H1 (cell line): ENCODE measurements around the gene TRDMT1. TPM values are rescaled to one million over a fixed set of nuclear protein-coding genes. Genes with fewer than 3 reads are reported as not detected.

Experiments used
- CTCF ChIA-PET: fragments of 300-600 bp; sonication (Branson Sonifier 250); formaldehyde crosslinking; loops from one replicate; lab custom pipeline; 2021; ENCODE audit not compliant: partially characterized antibody; lab: Charles Lee
- POLR2A ChIA-PET: fragments of 300-600 bp; sonication (Branson Sonifier 250); formaldehyde crosslinking; loops from one replicate; lab custom pipeline; 2021; ENCODE audit warnings: inconsistent platforms; ENCODE audit not compliant: partially characterized antibody; lab: Charles Lee
- DNase-seq, 2 experiments: peaks; one replicate each; pipeline versions ENCODE4 v3.0.0 to v3.0.0-alpha.2; 2010 to 2022; ENCODE audit warnings: low spot score in 2 of 2, low read depth in 1 of 2, mixed read lengths in 1 of 2
- FAIRE-seq: peaks from 2 replicates; lab custom pipeline; 2011; peaks lifted over from hg19 to GRCh38; lab: Jason Lieb, UNC
- H2AFZ ChIP-seq: 2 replicates; pipeline ENCODE4 v1.8.1; 2012; ENCODE audit warnings: low read length, inconsistent platforms
- H2AK5ac ChIP-seq: 2 replicates; pipeline ENCODE4 v1.6.1; 2013; ENCODE audit warnings: low read depth, low read length
- H2BK120ac ChIP-seq: replicated peaks from 2 replicates; pipeline ENCODE3; 2013; ENCODE audit warnings: low read depth, low read length, inconsistent platforms
- H2BK12ac ChIP-seq: 2 replicates; pipeline ENCODE4 v1.6.1; 2013; ENCODE audit warnings: low read depth, low read length
- H2BK15ac ChIP-seq: 2 replicates; pipeline ENCODE4 v1.6.1; 2013; ENCODE audit warnings: low read length
- H2BK20ac ChIP-seq: 2 replicates; pipeline ENCODE4 v1.6.1; 2013; ENCODE audit warnings: low read length
- H2BK5ac ChIP-seq: 2 replicates; pipeline ENCODE4 v1.6.1; 2013; ENCODE audit warnings: low read depth, low read length
- H3K14ac ChIP-seq: 2 replicates; pipeline ENCODE4 v1.6.1; 2013; ENCODE audit warnings: inconsistent platforms; ENCODE audit not compliant: insufficient read length
- H3K18ac ChIP-seq: 2 replicates; pipeline ENCODE4 v1.6.1; 2013; ENCODE audit warnings: low read length; ENCODE audit errors: extremely low read depth
- H3K23ac ChIP-seq: 2 replicates; pipeline ENCODE4 v1.6.1; 2013; ENCODE audit warnings: inconsistent platforms; ENCODE audit not compliant: insufficient read length
- H3K23me2 ChIP-seq: 2 replicates; pipeline ENCODE4 v1.6.1; 2013; ENCODE audit warnings: low read depth, low read length
- H3K27ac ChIP-seq: 2 replicates; pipeline ENCODE4 v1.6.1; 2011; ENCODE audit warnings: low read depth, low read length, inconsistent platforms
- H3K27me3 ChIP-seq, 4 experiments: replicated peaks in 1 of 4; 1 replicate in 1 of 4; 2 replicates in 3 of 4; pipeline versions ENCODE4 v1.6.1 to v1.8.1; 2011 to 2013; ENCODE audit warnings: low read length in 3 of 4, mild to moderate bottlenecking in 3 of 4, inconsistent platforms in 2 of 4, mixed read lengths in 2 of 4, moderate library complexity in 1 of 4; ENCODE audit not compliant: control insufficient read depth in 3 of 4, insufficient read depth in 3 of 4; ENCODE audit errors: extremely low read depth in 1 of 4
- H3K36me3 ChIP-seq, 4 experiments: 2 replicates each; pipeline versions ENCODE4 v1.6.1 to v1.8.1; 2011 to 2013; ENCODE audit warnings: mild to moderate bottlenecking in 4 of 4, low read length in 3 of 4, moderate library complexity in 2 of 4, control low read depth in 1 of 4, inconsistent platforms in 1 of 4; ENCODE audit not compliant: insufficient read depth in 4 of 4, control insufficient read depth in 2 of 4
- H3K4ac ChIP-seq: replicated peaks from 2 replicates; pipeline ENCODE3; 2013; ENCODE audit warnings: low read length, low read depth, mixed read lengths, inconsistent platforms; ENCODE audit not compliant: insufficient read length
- H3K4me1 ChIP-seq, 4 experiments: replicated peaks in 1 of 4; 1 replicate in 1 of 4; 2 replicates in 3 of 4; pipeline versions ENCODE4 v1.6.1 to v1.8.1; 2011 to 2013; ENCODE audit warnings: low read length in 3 of 4, inconsistent platforms in 2 of 4, mixed read lengths in 1 of 4; ENCODE audit not compliant: insufficient read depth in 4 of 4, control insufficient read depth in 3 of 4
- H3K4me2 ChIP-seq, 2 experiments: 2 replicates each; pipeline versions ENCODE4 v1.6.1 to v1.8.1; 2011 to 2013; ENCODE audit warnings: low read depth in 2 of 2, low read length in 2 of 2, control low read depth in 1 of 2, inconsistent platforms in 1 of 2, mild to moderate bottlenecking in 1 of 2; ENCODE audit not compliant: insufficient read depth in 1 of 2
- H3K4me3 ChIP-seq, 4 experiments: fragments of 200-600, 300-600 bp in 1 of 4; sonication (generic), shearing (Covaris generic), sonication (Bioruptor Twin) in 1 of 4; 2 replicates each; pipeline versions ENCODE4 v1.5.1 to v1.8.1; 2011 to 2016; ENCODE audit warnings: low read length in 4 of 4, low read depth in 3 of 4, control low read depth in 2 of 4, inconsistent platforms in 2 of 4, mild to moderate bottlenecking in 2 of 4, mixed read lengths in 1 of 4, moderate library complexity in 1 of 4; ENCODE audit not compliant: insufficient read depth in 2 of 4; ENCODE audit errors: extremely low read depth in 1 of 4
- H3K56ac ChIP-seq: replicated peaks from 2 replicates; pipeline ENCODE3; 2013; ENCODE audit warnings: low read depth, mild to moderate bottlenecking, mixed read lengths, low read length, inconsistent platforms; ENCODE audit not compliant: insufficient read length
- H3K79me1 ChIP-seq: 2 replicates; pipeline ENCODE4 v1.6.1; 2013; ENCODE audit warnings: low read depth, low read length, control low read depth
- H3K79me2 ChIP-seq, 2 experiments: 2 replicates each; pipeline versions ENCODE4 v1.6.1 to v1.8.1; 2012 to 2013; ENCODE audit warnings: low read length in 2 of 2, mild to moderate bottlenecking in 2 of 2, inconsistent platforms in 1 of 2; ENCODE audit not compliant: insufficient read depth in 2 of 2, control insufficient read depth in 1 of 2
- H3K9ac ChIP-seq, 4 experiments: replicated peaks in 1 of 4; 1 replicate in 1 of 4; 2 replicates in 3 of 4; pipeline versions ENCODE4 v1.6.1 to v1.8.1; 2011 to 2013; ENCODE audit warnings: low read depth in 3 of 4, low read length in 3 of 4, control low read depth in 2 of 4, mild to moderate bottlenecking in 2 of 4, moderate library complexity in 2 of 4, inconsistent platforms in 1 of 4; ENCODE audit errors: extremely low read depth in 1 of 4
- H3K9me3 ChIP-seq, 2 experiments: 2 replicates each; pipeline versions ENCODE4 v1.6.1 to v1.8.1; 2012 to 2013; ENCODE audit warnings: mild to moderate bottlenecking in 2 of 2, moderate library complexity in 2 of 2, control low read depth in 1 of 2, inconsistent platforms in 1 of 2, low read depth in 1 of 2, low read length in 1 of 2, mixed read lengths in 1 of 2; ENCODE audit not compliant: insufficient read depth in 2 of 2
- H4K20me1 ChIP-seq, 2 experiments: replicated peaks in 1 of 2; 2 replicates each; pipeline versions ENCODE3 to v1.8.1; 2011 to 2013; ENCODE audit warnings: inconsistent platforms in 2 of 2, low read length in 2 of 2, mild to moderate bottlenecking in 1 of 2; ENCODE audit not compliant: insufficient read depth in 2 of 2, control insufficient read depth in 1 of 2
- H4K5ac ChIP-seq: 2 replicates; pipeline ENCODE4 v1.6.1; 2013; ENCODE audit warnings: low read length, low read depth, mixed read lengths, inconsistent platforms; ENCODE audit not compliant: insufficient read length
- H4K8ac ChIP-seq: 2 replicates; pipeline ENCODE4 v1.8.0; 2013; ENCODE audit warnings: mild to moderate bottlenecking, moderate library complexity, low read length, inconsistent platforms; ENCODE audit not compliant: insufficient read depth; ENCODE audit errors: extremely low read depth
- H4K91ac ChIP-seq: replicated peaks from 2 replicates; pipeline ENCODE3; 2013; ENCODE audit warnings: low read length, mixed read lengths, inconsistent platforms; ENCODE audit not compliant: insufficient read length
- CEBPB ChIP-seq: IDR thresholded peaks from 2 replicates; pipeline ENCODE4 v1.6.1; 2012; ENCODE audit warnings: low read depth, low read length
- CHD2 ChIP-seq: IDR thresholded peaks from 2 replicates; pipeline ENCODE4 v1.6.1; 2012; ENCODE audit warnings: low read length, improper control_type of control experiment
- CTBP2 ChIP-seq: IDR thresholded peaks from 2 replicates; pipeline ENCODE4 v1.7.0; 2011; ENCODE audit warnings: borderline replicate concordance, mild to moderate bottlenecking, moderate library complexity, mixed read lengths, low read length; ENCODE audit not compliant: insufficient read depth, insufficient read length
- EZH2 ChIP-seq: fragments of 200-600 bp; sonication (generic); IDR thresholded peaks from 2 replicates; pipeline ENCODE4 v1.7.1; 2012; ENCODE audit warnings: low read depth, mild to moderate bottlenecking, moderate library complexity, low read length, inconsistent platforms; ENCODE audit not compliant: severe bottlenecking
- HDAC2 ChIP-seq, 2 experiments: fragments of 300-600 bp in 1 of 2; sonication (generic) in 1 of 2; IDR thresholded peaks; 2 replicates each; pipeline ENCODE4 v1.6.1; 2011 to 2012; ENCODE audit warnings: low read depth in 2 of 2, low read length in 2 of 2, mild to moderate bottlenecking in 2 of 2, moderate library complexity in 2 of 2, borderline replicate concordance in 1 of 2, inconsistent platforms in 1 of 2
- KDM1A ChIP-seq: fragments of 200-600, 300-600 bp; sonication (generic); IDR thresholded peaks from 2 replicates; pipeline ENCODE4 v1.7.1; 2016; ENCODE audit warnings: mild to moderate bottlenecking, low read length, borderline replicate concordance
- KDM4A ChIP-seq: IDR thresholded peaks from one replicate; pipeline ENCODE4 v1.7.1; 2012; ENCODE audit warnings: low read depth, mild to moderate bottlenecking, moderate library complexity, low read length, inconsistent platforms; ENCODE audit not compliant: severe bottlenecking
- KDM5A ChIP-seq: fragments of 200-600 bp; IDR thresholded peaks from 2 replicates; pipeline ENCODE4 v1.7.1; 2012; ENCODE audit warnings: mild to moderate bottlenecking, low read length, inconsistent platforms, mixed read lengths
- SIX5 ChIP-seq: IDR thresholded peaks from 2 replicates; pipeline ENCODE4 v1.6.1; 2011; ENCODE audit warnings: mild to moderate bottlenecking, low read depth, low read length
- WGBS, 2 experiments: shearing (Covaris generic) in 1 of 2; methylation state at CpG; one replicate each; pipeline versions ENCODE4 v1.1.6 to v1.1.7; 2013 to 2015; ENCODE audit warnings: low lambda C conversion rate in 2 of 2, mixed read lengths in 2 of 2, inconsistent platforms in 1 of 2, low coverage in 1 of 2, missing lambda C conversion rate in 1 of 2; ENCODE audit not compliant: insufficient replicate concordance in 2 of 2, insufficient coverage in 1 of 2, insufficient read length in 1 of 2; ENCODE audit errors: extremely low coverage in 1 of 2, missing lambda C conversion rate in 1 of 2; 5-methylcytosine and 5-hydroxymethylcytosine counted together
- polyA plus RNA-seq, 7 experiments: library from polyadenylated mRNA; depleted of rRNA in 3 of 7; stranded (reverse) in 5 of 7; unstranded in 2 of 7; fragments of >200 nt in 5 of 7; fragments of 200-250 nt in 2 of 7; gene quantifications; 1 replicate in 5 of 7; 2 replicates in 1 of 7; 4 replicates in 1 of 7; pipeline versions ENCODE4 v1.2.1 to v1.2.3, GENCODE V29; 2011 to 2013; ENCODE audit warnings: missing spikeins in 2 of 7, mixed read lengths in 2 of 7
- total RNA-seq: library from RNA; stranded (reverse); fragmentation: NEBNext Ultra II Directional; extraction: Animal tissue kit (Norgen Biotek cat#: 25700); gene quantifications from 2 replicates; pipeline ENCODE4 v1.2.1, GENCODE V29; 2021

Gene TRDMT1
- total and polyA plus RNA-seq, 2 of the 8 experiments (the other 6 are each of a cell fraction or from before 2014, with no cell fraction given): 7.4 to 21.4 TPM

- Histone ChIP-seq H2BK15ac (0 out of 2 replicates have a peak overlapping the region, but pooled peaks have one; percentile 74), H3K36me3 (no peaks in the 10 kb centered on the region), H3K23me2 (no peaks in the 10 kb centered on the region; the same call in 1 of the 2 replicates), H3K79me1 (no peaks in the 10 kb centered on the region), H3K56ac (no peak overlapping the region), H3K4me3 (no peak overlapping the region), H2AFZ (0 out of 2 replicates have a peak overlapping the region, but pooled peaks have one; percentile 33), H3K4ac (no peak overlapping the region), H2AK5ac (no peak overlapping the region), H4K8ac (no peak overlapping the region), H2BK12ac (peak overlapping the region; percentile 52; the same call in 1 of the 2 replicates), H4K91ac (no peak overlapping the region), H3K27ac (no peak overlapping the region), H2BK20ac (0 out of 2 replicates have a peak overlapping the region, but pooled peaks have one; percentile 64), H3K9ac (no peak overlapping the region), H4K5ac (no peak overlapping the region), H3K79me2 (no peaks in the 10 kb centered on the region), H3K4me1 (peaks cover 3 to 8% (median 7%) of the 10 kb centered on the region in 4 experiments; a peak in 6 of 7 replicates), H2BK120ac (peak overlapping the region; percentile 28), H2BK5ac (peak overlapping the region; percentile 19; the same call in 1 of the 2 replicates), H3K4me2 (no peak overlapping the region), H3K14ac (no peak overlapping the region), H3K9me3 (no peaks in the 10 kb centered on the region), H3K18ac (no peak overlapping the region), H3K23ac (no peak overlapping the region), H4K20me1 (no peaks in the 10 kb centered on the region), H3K27me3 (peaks cover 0 to 3% (median 1%) of the 10 kb centered on the region in 4 experiments; a peak in 2 of 7 replicates)
- DNase-seq: no peak
- TF ChIP-seq CTBP2: no peak
- TF ChIP-seq KDM4A: no peak
- no peak for TF ChIP-seq EZH2
- no peak for TF ChIP-seq HDAC2 (IDR thresholded peaks at IDR 0.05; ENCODE audit: borderline replicate concordance in 1 of 2, low read depth in 2 of 2, low read length in 2 of 2)
- TF ChIP-seq CEBPB: no peak
- TF ChIP-seq CHD2: no peak
- no peak for TF ChIP-seq KDM1A
- TF ChIP-seq KDM5A: no peak
- no peak for TF ChIP-seq SIX5
- POLR2A ChIA-PET: interaction anchor here (3.8 kb wide), 1 partner anchor 22 kb away, joined by 15 read pairs; the partner anchor contains the start of gene TRDMT1
- CTCF ChIA-PET: interaction anchor here (0.6 to 2.7 kb wide), 6 partner anchors 8 to 1254 kb away, joined by 3 to 13 read pairs (median 4); no protein-coding TSS in a partner anchor
- WGBS, 2 experiments: 90 to 100% methylated on average over 2 to 4 of the region's 4 CpGs
- FAIRE-seq: no peak
These were observed 20.9 kb upstream of the TRDMT1 start for GRCh38 chr10:17222329-17222728.
